Measurements from ENCODE around the gene ATXN7L1.

Gene ATXN7L1

DNA sequence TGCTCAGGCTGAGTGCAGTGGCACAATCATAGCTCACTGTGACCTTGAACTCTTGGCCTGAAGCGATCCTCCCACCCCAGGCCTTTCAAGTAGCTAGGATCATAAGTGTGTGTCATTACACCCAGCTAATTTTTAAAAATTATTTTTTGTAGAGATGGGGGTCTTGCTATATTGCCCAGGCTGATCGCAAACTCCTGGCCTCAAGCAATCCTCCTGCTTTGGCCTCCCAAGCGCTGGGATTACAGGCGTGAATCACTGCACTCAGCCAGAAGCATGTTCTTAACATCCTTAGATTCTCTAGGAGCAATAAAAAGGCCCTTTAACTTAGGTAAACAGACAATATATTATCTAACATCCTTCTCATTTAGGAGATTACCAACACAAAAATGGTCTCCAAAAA is 256.8 kb downstream of the ATXN7L1 start:
- POLR2A ChIA-PET, result no interaction called here
- DNase-seq (ENCODE audit: extremely low spot score), result no peak
- CTCF ChIA-PET, result interaction anchor here (0.7 kb wide), 1 partner anchor 32 kb away, joined by 3 read pairs; no protein-coding TSS in a partner anchor
- TF ChIP-seq, protein P1, sequence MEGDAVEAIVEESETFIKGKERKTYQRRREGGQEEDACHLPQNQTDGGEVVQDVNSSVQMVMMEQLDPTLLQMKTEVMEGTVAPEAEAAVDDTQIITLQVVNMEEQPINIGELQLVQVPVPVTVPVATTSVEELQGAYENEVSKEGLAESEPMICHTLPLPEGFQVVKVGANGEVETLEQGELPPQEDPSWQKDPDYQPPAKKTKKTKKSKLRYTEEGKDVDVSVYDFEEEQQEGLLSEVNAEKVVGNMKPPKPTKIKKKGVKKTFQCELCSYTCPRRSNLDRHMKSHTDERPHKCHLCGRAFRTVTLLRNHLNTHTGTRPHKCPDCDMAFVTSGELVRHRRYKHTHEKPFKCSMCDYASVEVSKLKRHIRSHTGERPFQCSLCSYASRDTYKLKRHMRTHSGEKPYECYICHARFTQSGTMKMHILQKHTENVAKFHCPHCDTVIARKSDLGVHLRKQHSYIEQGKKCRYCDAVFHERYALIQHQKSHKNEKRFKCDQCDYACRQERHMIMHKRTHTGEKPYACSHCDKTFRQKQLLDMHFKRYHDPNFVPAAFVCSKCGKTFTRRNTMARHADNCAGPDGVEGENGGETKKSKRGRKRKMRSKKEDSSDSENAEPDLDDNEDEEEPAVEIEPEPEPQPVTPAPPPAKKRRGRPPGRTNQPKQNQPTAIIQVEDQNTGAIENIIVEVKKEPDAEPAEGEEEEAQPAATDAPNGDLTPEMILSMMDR (IDR thresholded peaks at IDR 0.05; ENCODE audit: control extremely low read depth, extremely low read depth, low read depth, missing control alignments), result no peak

DNA sequence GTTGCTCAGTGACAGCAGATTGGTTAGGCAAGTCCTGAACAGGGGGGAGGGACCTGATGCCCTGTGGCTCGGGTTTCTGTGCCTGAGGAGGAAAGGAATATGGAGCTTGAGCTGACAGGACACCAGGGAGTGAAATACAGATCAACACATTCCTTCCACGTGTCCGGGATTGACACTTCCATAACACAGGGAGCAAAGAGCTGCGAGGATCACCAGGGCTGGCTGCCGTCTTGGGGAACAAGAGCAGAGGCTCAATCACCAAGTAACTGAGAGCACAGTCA is 258.4 kb downstream of the ATXN7L1 start:
- no peak for DNase-seq (ENCODE audit: extremely low spot score)
- TF ChIP-seq, protein P1 (IDR thresholded peaks at IDR 0.05; ENCODE audit: control extremely low read depth, extremely low read depth, low read depth, missing control alignments), result no peak
- CTCF ChIA-PET, result no interaction called here
- POLR2A ChIA-PET, result no interaction called here

DNA sequence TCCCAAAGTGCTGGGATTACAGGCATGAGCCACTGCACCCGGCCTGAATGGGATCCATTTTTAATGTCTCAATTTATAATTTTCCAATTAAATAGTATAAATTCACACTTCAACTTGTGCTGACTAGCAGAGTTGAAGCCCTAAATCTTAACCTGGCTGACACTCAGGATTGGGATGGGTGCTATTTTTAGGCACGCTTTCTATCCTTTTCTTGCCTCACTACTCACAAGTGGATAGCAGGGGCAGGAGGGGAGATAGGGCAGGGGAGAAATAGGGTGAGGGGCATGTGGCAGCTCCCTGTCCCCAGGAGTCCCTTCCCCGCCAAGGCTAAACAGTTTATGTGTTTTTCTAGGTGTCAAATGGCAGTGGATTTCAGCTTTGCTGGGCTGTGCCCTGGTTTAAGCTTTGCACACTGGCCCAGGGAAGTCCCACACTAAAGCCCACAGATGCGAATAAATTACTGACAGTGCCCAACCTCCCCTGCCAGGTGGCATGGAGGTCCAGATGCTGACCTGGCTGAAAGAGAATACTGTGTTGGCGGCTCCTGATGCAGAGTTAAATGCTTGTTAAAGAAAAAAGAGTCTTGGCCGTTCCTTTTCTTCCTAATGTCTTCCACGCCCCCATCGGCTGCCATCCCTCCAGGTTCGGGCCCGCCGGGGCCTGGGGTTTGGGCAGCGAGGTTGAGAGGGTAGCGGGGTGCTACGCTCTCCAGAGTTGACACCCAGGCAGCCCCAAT is 259.0 kb downstream of the ATXN7L1 start:
- DNase-seq (ENCODE audit: extremely low spot score), result no peak
- ChIA-PET CTCF (no interaction called here), POLR2A (no interaction called here)
- TF ChIP-seq, protein P1 (IDR thresholded peaks at IDR 0.05; ENCODE audit: control extremely low read depth, extremely low read depth, low read depth, missing control alignments), result no peak

DNA sequence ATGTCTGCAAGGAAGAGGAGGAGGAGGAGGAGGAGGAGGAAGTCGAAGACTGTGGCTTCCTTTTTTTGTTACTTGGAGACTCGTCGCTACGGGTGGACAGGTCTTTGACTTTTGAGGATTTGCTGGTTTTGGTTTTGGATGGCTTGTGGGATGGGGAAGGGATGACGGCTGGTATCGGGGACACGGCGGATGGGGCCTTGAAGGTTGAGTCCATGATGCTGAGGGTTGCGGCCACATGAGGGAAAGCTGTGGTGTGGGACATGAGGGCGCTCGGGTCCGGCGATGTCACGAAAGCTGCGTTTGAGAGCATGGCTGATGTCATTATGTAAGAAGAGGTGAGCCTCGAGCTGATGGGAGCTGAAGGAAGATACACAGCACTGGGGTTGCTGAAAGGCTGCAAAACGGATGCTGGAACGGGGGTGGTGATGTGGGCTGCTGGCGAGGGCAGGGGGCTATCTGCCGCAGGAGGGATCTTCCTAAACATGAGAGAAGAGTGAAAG is 262.0 kb downstream of the ATXN7L1 start:
- POLR2A ChIA-PET, result no interaction called here
- DNase-seq (ENCODE audit: extremely low spot score), result no peak
- CTCF ChIA-PET, result no interaction called here
- TF ChIP-seq, protein P1 (IDR thresholded peaks at IDR 0.05; ENCODE audit: control extremely low read depth, extremely low read depth, low read depth, missing control alignments), result no peak

DNA sequence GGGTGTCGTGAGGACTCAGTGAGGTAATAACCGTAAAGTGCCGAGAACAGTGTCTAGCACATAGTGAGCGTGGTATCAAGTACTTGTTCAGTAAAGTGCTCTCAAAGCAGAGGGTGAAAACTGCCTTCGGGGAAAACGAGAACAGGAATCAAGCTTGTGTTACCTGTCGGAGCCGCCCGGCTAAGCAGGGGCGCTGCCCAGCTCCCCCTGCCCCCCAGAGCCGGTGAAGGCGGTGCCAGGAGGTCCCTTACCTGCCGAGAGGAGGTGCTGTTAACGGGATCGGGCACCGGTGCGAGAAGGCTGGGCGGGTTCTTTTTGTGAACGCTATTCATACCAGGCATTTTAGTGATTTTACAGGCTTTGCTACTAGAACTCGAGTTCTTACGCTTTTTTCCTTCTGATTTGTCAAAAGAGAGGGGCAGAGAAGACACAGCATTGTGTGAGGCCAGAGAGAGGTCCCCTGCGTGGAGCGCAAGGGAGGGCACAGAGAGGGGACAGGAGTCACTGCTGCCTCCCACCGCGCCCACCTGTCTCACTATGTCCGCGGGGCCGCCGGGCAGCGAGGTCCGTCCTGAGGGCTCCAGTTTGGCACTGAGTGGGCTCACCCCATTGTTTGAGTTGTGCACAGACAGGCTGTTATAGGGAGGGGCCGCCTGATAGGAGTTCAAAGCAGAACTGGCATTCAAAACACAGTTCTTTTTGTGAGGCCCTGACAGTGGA is 262.6 kb downstream of the ATXN7L1 start:
- no peak for DNase-seq (ENCODE audit: extremely low spot score)
- TF ChIP-seq, protein P1 (IDR thresholded peaks at IDR 0.05; ENCODE audit: control extremely low read depth, extremely low read depth, low read depth, missing control alignments), result no peak
- CTCF ChIA-PET, result no interaction called here
- POLR2A ChIA-PET, result interaction anchor here (0.6 kb wide), 1 partner anchor 141 kb away, joined by 5 read pairs; no protein-coding TSS in a partner anchor

DNA sequence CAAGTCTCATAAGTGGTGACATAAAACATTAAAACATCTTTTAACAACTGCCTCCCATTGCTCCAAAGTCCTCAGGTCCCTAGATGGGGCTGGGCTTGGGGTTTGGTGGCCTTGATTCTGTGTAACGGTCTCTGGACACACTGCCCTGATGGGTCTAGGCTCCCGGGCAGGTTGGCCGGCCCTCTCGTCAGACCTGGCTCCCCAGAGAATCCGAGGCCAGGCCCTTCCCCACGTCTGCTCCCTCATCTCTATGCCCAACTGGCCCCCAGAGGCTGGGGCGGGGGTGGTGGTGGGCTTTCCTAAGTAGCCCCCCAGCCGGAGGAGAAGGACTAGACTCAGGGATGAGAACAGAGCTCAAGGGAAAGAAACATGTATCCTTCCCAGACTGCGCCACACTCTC is 263.6 kb downstream of the ATXN7L1 start:
- POLR2A ChIA-PET, result interaction anchor here (0.6 kb wide), 1 partner anchor 140 kb away, joined by 5 read pairs; no protein-coding TSS in a partner anchor
- no peak for DNase-seq (ENCODE audit: extremely low spot score)
- TF ChIP-seq, protein P1 (IDR thresholded peaks at IDR 0.05; ENCODE audit: control extremely low read depth, extremely low read depth, low read depth, missing control alignments), result no peak
- CTCF ChIA-PET, result interaction anchor here (0.9 kb wide), 1 partner anchor 25 kb away, joined by 3 read pairs; no protein-coding TSS in a partner anchor

Data from GM10248 (cell line).